Measurements from ENCODE around the gene TBX21.
"Not testable (repeated sequence)": the region's sequence is repeated elsewhere in the genome, so short reads cannot be mapped to it uniquely, and the experiment has no call there.

TBX21 gene

GRCh38 chr17:47773649-47774048, 40.6 kb downstream of the TBX21 start:
- not testable (repeated sequence) for H3K9me3 Mint-ChIP-seq, DNase-seq, H3K27ac Mint-ChIP-seq, H3K36me3 Mint-ChIP-seq, H3K4me3 Mint-ChIP-seq, H3K4me1 Mint-ChIP-seq
- peaks cover 70% of the 10 kb centered on the region for H3K27me3 Mint-ChIP-seq
- CTCF ChIA-PET: interaction anchor here (0.7 kb wide), 1 partner anchor 14 kb away, joined by 3 read pairs; no protein-coding TSS in a partner anchor

- Mint-ChIP-seq H3K27ac (no peak overlapping the region), H3K4me1 (no peaks in the 10 kb centered on the region), H3K36me3 (no peaks in the 10 kb centered on the region), H3K9me3 (peaks cover 6% of the 10 kb centered on the region), H3K4me3 (no peak overlapping the region), H3K27me3 (peaks cover 75% of the 10 kb centered on the region)
- CTCF ChIA-PET: interaction anchor here (2.3 kb wide), 1 partner anchor 8 kb away, joined by 14 read pairs; no protein-coding TSS in a partner anchor
- DNase-seq: no peak
Observed at GRCh38 chr17:47774331-47774730, 41.3 kb downstream of the TBX21 start.

GRCh38 chr17:47774987-47775580, 42.0 kb downstream of the TBX21 start:
- H3K36me3 Mint-ChIP-seq: no peaks in the 10 kb centered on the region
- H3K27ac Mint-ChIP-seq: no peak overlapping the region
- CTCF ChIA-PET: interaction anchor here (1.2 to 2.3 kb wide), 2 partner anchors 8 to 76 kb away, joined by 4 to 14 read pairs; no protein-coding TSS in a partner anchor
- H3K9me3 Mint-ChIP-seq: peaks cover 6% of the 10 kb centered on the region
- peaks cover 71% of the 10 kb centered on the region for H3K27me3 Mint-ChIP-seq
- no peaks in the 10 kb centered on the region for H3K4me1 Mint-ChIP-seq
- H3K4me3 Mint-ChIP-seq: no peak overlapping the region
- no peak for DNase-seq

- CTCF ChIA-PET: interaction anchor here (0.9 to 2.3 kb wide), 3 partner anchors 10 to 77 kb away, joined by 3 to 14 read pairs (median 4); no protein-coding TSS in a partner anchor
- Mint-ChIP-seq H3K27me3 (peaks cover 80% of the 10 kb centered on the region), H3K9me3 (peaks cover 1% of the 10 kb centered on the region), H3K4me3 (no peak overlapping the region), H3K36me3 (no peaks in the 10 kb centered on the region), H3K4me1 (no peaks in the 10 kb centered on the region), H3K27ac (no peak overlapping the region)
- DNase-seq: peak; percentile 46
Observed at GRCh38 chr17:47776330-47777197, 43.5 kb downstream of the TBX21 start.

GRCh38 chr17:47778184-47778635, 45.2 kb downstream of the TBX21 start:
- Mint-ChIP-seq H3K9me3 (peaks cover 1% of the 10 kb centered on the region), H3K27me3 (peaks cover 85% of the 10 kb centered on the region), H3K4me1 (no peaks in the 10 kb centered on the region), H3K4me3 (no peak overlapping the region), H3K27ac (no peak overlapping the region), H3K36me3 (no peaks in the 10 kb centered on the region)
- CTCF ChIA-PET: interaction anchor here (1.3 kb wide), 1 partner anchor 79 kb away, joined by 3 read pairs; no protein-coding TSS in a partner anchor
- no peak for DNase-seq

GRCh38 chr17:47781397-47781796, 48.4 kb downstream of the TBX21 start:
- DNase-seq: no peak
- Mint-ChIP-seq H3K36me3 (no peaks in the 10 kb centered on the region), H3K27me3 (peaks cover 83% of the 10 kb centered on the region), H3K4me3 (no peak overlapping the region), H3K27ac (no peak overlapping the region), H3K4me1 (no peaks in the 10 kb centered on the region), H3K9me3 (no peaks in the 10 kb centered on the region)
- CTCF ChIA-PET: interaction anchor here (1.8 kb wide), 1 partner anchor 20 kb away, joined by 4 read pairs; no protein-coding TSS in a partner anchor

GRCh38 chr17:47785538-47786123, 52.6 kb downstream of the TBX21 start:
- no peak overlapping the region for H3K4me3 Mint-ChIP-seq
- peaks cover 86% of the 10 kb centered on the region for H3K27me3 Mint-ChIP-seq
- peak; percentile 73 for DNase-seq
- H3K36me3 Mint-ChIP-seq: no peaks in the 10 kb centered on the region
- CTCF ChIA-PET: interaction anchor here (1.2 to 1.8 kb wide), 3 partner anchors 16 to 86 kb away, joined by 3 to 5 read pairs (median 3); no protein-coding TSS in a partner anchor
- H3K27ac Mint-ChIP-seq: no peak overlapping the region
- no peaks in the 10 kb centered on the region for H3K9me3 Mint-ChIP-seq
- peaks cover 8% of the 10 kb centered on the region for H3K4me1 Mint-ChIP-seq

GRCh38 chr17:47789611-47790561, 56.9 kb downstream of the TBX21 start:
- no peak overlapping the region for H3K27ac Mint-ChIP-seq
- CTCF ChIA-PET: interaction anchor here (0.6 to 1.1 kb wide), 6 partner anchors 12 to 126 kb away, joined by 3 to 6 read pairs (median 4); no protein-coding TSS in a partner anchor
- H3K4me3 Mint-ChIP-seq: peak overlapping the region; percentile 53
- H3K27me3 Mint-ChIP-seq: peaks cover 80% of the 10 kb centered on the region
- H3K36me3 Mint-ChIP-seq: no peaks in the 10 kb centered on the region
- DNase-seq: peak; percentile 59
- peaks cover 10% of the 10 kb centered on the region for H3K4me1 Mint-ChIP-seq
- H3K9me3 Mint-ChIP-seq: no peaks in the 10 kb centered on the region

GRCh38 chr17:47791025-47791424, 58.0 kb downstream of the TBX21 start:
- H3K4me1 Mint-ChIP-seq: peaks cover 10% of the 10 kb centered on the region
- CTCF ChIA-PET: no interaction called here
- H3K27me3 Mint-ChIP-seq: peaks cover 73% of the 10 kb centered on the region
- no peak overlapping the region for H3K4me3 Mint-ChIP-seq
- H3K27ac Mint-ChIP-seq: no peak overlapping the region
- no peak for DNase-seq
- no peaks in the 10 kb centered on the region for H3K36me3 Mint-ChIP-seq
- H3K9me3 Mint-ChIP-seq: no peaks in the 10 kb centered on the region

- DNase-seq: no peak
- CTCF ChIA-PET: interaction anchor here (1.4 kb wide), 1 partner anchor 10 kb away, joined by 4 read pairs; no protein-coding TSS in a partner anchor
- Mint-ChIP-seq H3K4me1 (peaks cover 10% of the 10 kb centered on the region), H3K4me3 (no peak overlapping the region), H3K36me3 (no peaks in the 10 kb centered on the region), H3K9me3 (no peaks in the 10 kb centered on the region), H3K27ac (no peak overlapping the region), H3K27me3 (peaks cover 65% of the 10 kb centered on the region)
Observed at GRCh38 chr17:47792457-47792856, 59.4 kb downstream of the TBX21 start.

GRCh38 chr17:47792979-47793378, 59.9 kb downstream of the TBX21 start:
- CTCF ChIA-PET: interaction anchor here (1.4 kb wide), 1 partner anchor 10 kb away, joined by 4 read pairs; no protein-coding TSS in a partner anchor
- H3K4me1 Mint-ChIP-seq: peaks cover 10% of the 10 kb centered on the region
- H3K4me3 Mint-ChIP-seq: no peak overlapping the region
- H3K36me3 Mint-ChIP-seq: no peaks in the 10 kb centered on the region
- peaks cover 65% of the 10 kb centered on the region for H3K27me3 Mint-ChIP-seq
- no peak for DNase-seq
- H3K9me3 Mint-ChIP-seq: no peaks in the 10 kb centered on the region
- no peak overlapping the region for H3K27ac Mint-ChIP-seq

All from activated naive CD4-positive, alpha-beta T cell treated with anti-CD3 and anti-CD28 coated beads, Interleukin-2, amount 10 ng/mL, durations not matched to agents 7 days and 5 days (primary cell).